Heart left ventricle (tissue), 16 donors: ENCODE results near the gene VAPA. TPM values are rescaled to one million over a fixed set of nuclear protein-coding genes. Genes with fewer than 3 reads are reported as not detected.
"Not testable (repeated sequence)": the region's sequence is repeated elsewhere in the genome, so short reads cannot be mapped to it uniquely, and the experiment has no call there.

ENCODE experiments used
- ATAC-seq, 4 donors: fragments of 200-7000 bp; cut with Tn5 transposase; one replicate each; pipeline ENCODE4 v1.9.1; 2020 to 2022; ENCODE audit warnings: moderate library complexity in 4 of 4, mild to moderate bottlenecking in 3 of 4, moderate number of reproducible peaks in 1 of 4
- DNase-seq, 5 donors: peaks; one replicate each; pipeline ENCODE4 v3.0.0-alpha.2; 2020
- H3K27ac ChIP-seq, 12 donors: fragments of 200-600 bp; sonication (generic) in 4 of 12; one replicate each; pipeline versions ENCODE4 v1.5.0 to v1.8.0; 2016 to 2022; ENCODE audit warnings: mild to moderate bottlenecking in 2 of 12
- H3K27me3 ChIP-seq, 9 donors: fragments of 200-600 bp; sonication (generic) in 2 of 9; one replicate each; pipeline versions ENCODE4 v1.5.1 to v1.8.0; 2016 to 2022; ENCODE audit warnings: mild to moderate bottlenecking in 3 of 9
- H3K36me3 ChIP-seq, 9 donors: fragments of 200-600 bp; sonication (generic) in 2 of 9; one replicate each; pipeline versions ENCODE4 v1.5.0 to v1.8.0; 2018 to 2022; ENCODE audit warnings: mild to moderate bottlenecking in 2 of 9
- H3K4me1 ChIP-seq, 12 donors: fragments of 200-600 bp; sonication (generic) in 4 of 12; one replicate each; pipeline versions ENCODE4 v1.5.0 to v1.8.0; 2016 to 2022; ENCODE audit warnings: mild to moderate bottlenecking in 3 of 12
- H3K4me3 ChIP-seq, 12 donors: fragments of 200-600 bp; sonication (generic) in 4 of 12; one replicate each; pipeline versions ENCODE4 v1.5.0 to v1.8.0; 2017 to 2022; ENCODE audit warnings: mild to moderate bottlenecking in 9 of 12, moderate library complexity in 4 of 12
- H3K9me3 ChIP-seq, 12 donors: fragments of 200-600 bp; sonication (generic) in 4 of 12; one replicate each; pipeline versions ENCODE4 v1.5.0 to v1.8.0; 2016 to 2022; ENCODE audit warnings: mild to moderate bottlenecking in 1 of 12
- CTCF ChIP-seq, 12 donors: fragments of 200-600 bp; sonication (generic) in 4 of 12; IDR thresholded peaks; one replicate each; pipeline versions ENCODE4 v1.5.0 to v1.8.0; 2018 to 2022; ENCODE audit warnings: antibody characterized with exemption in 12 of 12, mild to moderate bottlenecking in 5 of 12
- POLR2A ChIP-seq, 2 donors: fragments of 450-650 bp; IDR thresholded peaks; one replicate each; pipeline ENCODE4 v1.6.1; 2017; ENCODE audit warnings: antibody characterized with exemption in 2 of 2, mild to moderate bottlenecking in 2 of 2, moderate library complexity in 2 of 2
- WGBS, 4 donors: extraction: QIAGEN DNeasy Blood & Tissue Kit in 2 of 4; methylation state at CpG; one replicate each; pipeline versions ENCODE4 v1.1.5 to v1.1.7; 2013 to 2018; 5-methylcytosine and 5-hydroxymethylcytosine counted together
- intact Hi-C, 10 donors: fragments of 100-400 bp; cut with DNase I; formaldehyde crosslinking; loops; one replicate each; pipeline versions ENCODE4 v1.11.1 to v1.14.2; 2022
- polyA plus RNA-seq, 2 donors: library from polyadenylated mRNA; stranded (reverse); fragments of 200-250 nt; gene quantifications; one replicate each; pipeline ENCODE4 v1.2.3, GENCODE V29; 2013
- total RNA-seq, 9 donors: library from RNA; depleted of rRNA in 2 of 9; stranded (reverse); fragments of >200 nt in 2 of 9; fragmentation: NEBNext Ultra II Directional in 3 of 9; extraction: Animal tissue kit (Norgen Biotek cat#: 25700) in 3 of 9; gene quantifications; one replicate each; pipeline versions ENCODE4 v1.1.0 to v1.2.4, GENCODE V29; 2016 to 2023
- donor health status: ischemic (EF 13 %, LVEDD 7.1; RV severe dilation, severe dysfunction).
- donor health status: healthy with polysubstance abuse.
- donor health status: DM: no; HTN: yes; CAD: no.
- donor health status: DM: no; HTN: no; CAD: no.
- donor health status: ischemic (EF 25% LVEDD 6.9; RV normal size, moderate dysfunction).
- donor health status: ischemic (EF 25% LVEDD 5.7; RV mildly dilated, moderate dysfunction).
- donor health status: healthy.
- donor health status: DM: yes; HTN: yes; CAD: no.
- donor health status: ischemic (EF 35%, LVEDD 5.7; RV mildly dilated, moderate dysfunction).
- donor health status: nonischemic (EF 11% LVEDD 7.7; RV severe dilation, severe dysfunction).
- donor health status: DM: yes; HTN: yes; CAD: no.
- donor health status: PGD.
- donor health status: ischemic (EF 29% LVEDD 5.4; RV normal size, mild dysfunction).
- donor health status: nonischemic (EF 23%, LVEDD 6.1; RV moderate dilation, normal function).

VAPA gene
- total and polyA plus RNA-seq, 11 donors, result 107 to 289 (median 201) TPM

GRCh38 chr18:9890957-9891356, 22.9 kb upstream of the VAPA start:
- Histone ChIP-seq H3K27me3 (no peaks in the 10 kb centered on the region), H3K36me3 (no peaks in the 10 kb centered on the region), H3K4me1 (peaks cover 0 to 8% (median 0%) of the 10 kb centered on the region in 12 donors), H3K9me3 (no peaks in the 10 kb centered on the region), H3K27ac (no peak overlapping the region), H3K4me3 (no peak overlapping the region)
- intact Hi-C loops, result no loop called here
- TF ChIP-seq POLR2A (IDR thresholded peaks at IDR 0.05) (no peak), CTCF (IDR thresholded peaks at IDR 0.05) (no peak)
- no peak for ATAC-seq
- WGBS, 4 donors, result 76 to 87% (median 82%) methylated on average over 1 of the region's 1 CpG
- DNase-seq, result no peak

DNA sequence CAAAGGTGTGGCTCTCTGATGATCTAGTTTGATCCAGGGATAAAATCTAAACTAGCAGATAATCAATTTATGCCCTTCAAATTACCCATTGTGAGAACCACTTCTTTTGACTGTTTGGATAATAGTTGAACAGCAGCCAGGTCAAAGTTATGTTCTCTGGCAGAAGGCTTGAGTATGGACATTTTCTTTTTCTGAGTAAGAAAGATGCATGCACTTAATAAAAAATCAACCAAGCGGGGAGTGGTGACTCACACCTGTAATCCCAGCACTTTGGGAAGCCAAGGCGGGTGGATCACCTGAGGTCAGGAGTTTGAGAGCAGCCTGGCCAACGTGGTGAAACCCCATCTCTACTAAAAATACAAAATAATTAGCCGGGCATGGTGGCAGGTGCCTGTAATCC, 22.3 kb upstream of the VAPA start:
- WGBS, 4 donors, result 79 to 91% (median 88%) methylated on average over 4 of the region's 4 CpGs
- H3K4me1 ChIP-seq, DNase-seq, H3K9me3 ChIP-seq, intact Hi-C loops, ATAC-seq, H3K27ac ChIP-seq, H3K36me3 ChIP-seq, H3K4me3 ChIP-seq, H3K27me3 ChIP-seq: not testable (repeated sequence)

DNA sequence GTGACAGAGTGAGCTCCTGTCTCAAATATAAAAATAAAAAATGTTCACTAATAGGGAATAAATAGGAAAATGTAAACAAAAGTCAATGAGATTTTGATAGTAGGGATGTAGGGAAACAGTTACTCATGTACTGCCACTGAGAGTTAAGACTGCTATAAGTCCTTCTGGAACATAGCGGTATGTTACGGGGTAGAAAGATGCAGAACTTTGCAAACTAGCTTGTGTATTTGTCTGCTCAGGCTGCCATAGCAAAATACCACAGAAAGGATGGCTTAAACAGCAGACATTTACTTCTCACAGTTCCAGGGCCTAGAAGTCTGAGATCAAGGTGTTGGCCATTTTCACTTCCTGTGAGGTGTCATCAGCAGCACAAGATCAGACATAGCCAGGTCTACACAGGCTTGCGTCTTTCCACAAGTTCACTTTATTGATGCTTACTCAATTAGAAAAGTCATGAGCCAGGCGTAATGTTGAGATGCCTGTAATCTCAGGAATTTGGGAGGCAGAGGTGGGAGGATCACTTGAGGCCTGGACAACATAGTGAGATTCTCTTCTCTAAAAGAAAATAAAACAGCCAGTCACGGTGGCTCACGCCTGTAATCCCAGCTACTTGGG, 19.3 kb upstream of the VAPA start:
- Histone ChIP-seq H3K9me3 (no peaks in the 10 kb centered on the region), H3K4me1 (peaks cover 0 to 8% (median 0%) of the 10 kb centered on the region in 12 donors), H3K4me3 (no peak overlapping the region), H3K36me3 (no peaks in the 10 kb centered on the region), H3K27ac (no peak overlapping the region), H3K27me3 (no peaks in the 10 kb centered on the region)
- TF ChIP-seq CTCF (IDR thresholded peaks at IDR 0.05), result no peak
- TF ChIP-seq POLR2A (IDR thresholded peaks at IDR 0.05), result no peak
- DNase-seq, result no peak
- intact Hi-C loops, result no loop called here
- no peak for ATAC-seq
- WGBS, 4 donors, result 90 to 99% (median 96%) methylated on average over 6 of the region's 6 CpGs

DNA sequence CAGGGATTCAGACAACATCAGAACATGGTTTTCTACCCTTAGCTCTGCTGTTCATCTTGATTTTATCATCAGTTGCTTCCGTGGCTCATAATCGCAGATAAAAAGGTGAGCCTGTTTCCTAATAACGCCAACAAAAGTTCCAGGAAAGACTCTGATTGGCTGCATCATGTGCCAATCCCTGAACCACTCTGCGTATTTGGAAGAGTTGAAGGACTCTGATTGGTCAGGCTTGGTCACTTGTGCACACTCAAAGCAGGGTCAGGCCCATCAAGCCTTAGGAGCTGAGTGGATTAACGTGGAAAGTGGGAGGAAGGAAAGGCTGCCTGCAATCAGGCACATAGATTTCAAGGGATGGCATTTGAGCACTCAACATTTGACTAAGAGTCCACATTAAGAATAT, 16.7 kb upstream of the VAPA start:
- H3K9me3 ChIP-seq, result no peaks in the 10 kb centered on the region
- WGBS, 4 donors, result 95 to 96% (median 95%) methylated on average over 5 of the region's 5 CpGs
- H3K4me1 ChIP-seq, result no peaks in the 10 kb centered on the region
- no peaks in the 10 kb centered on the region for H3K27me3 ChIP-seq
- ATAC-seq (no peak), DNase-seq (no peak)
- no peak overlapping the region for H3K27ac ChIP-seq
- H3K4me3 ChIP-seq, result no peak overlapping the region
- no peak for TF ChIP-seq CTCF (IDR thresholded peaks at IDR 0.05)
- no peak for TF ChIP-seq POLR2A (IDR thresholded peaks at IDR 0.05)
- H3K36me3 ChIP-seq, result no peaks in the 10 kb centered on the region
- intact Hi-C loops, result no loop called here

- ATAC-seq, result not testable (repeated sequence)
- 96 to 97% (median 96%) methylated on average over 10 of the region's 10 CpGs for WGBS, 4 donors
Observed at GRCh38 chr18:9897787-9898291, 16.0 kb upstream of the VAPA start.

More at GRCh38 chr18:9897787-9898291, 16.0 kb upstream of the VAPA start:
- H3K4me3 ChIP-seq, intact Hi-C loops, H3K27ac ChIP-seq, H3K36me3 ChIP-seq, H3K9me3 ChIP-seq, H3K4me1 ChIP-seq, H3K27me3 ChIP-seq, DNase-seq: not testable (repeated sequence)
